Activated CD4-positive, alpha-beta memory T cell treated with anti-CD3 and anti-CD28 coated beads, Interleukin-2, amount 10 ng/mL, durations not matched to agents 7 days and 5 days (primary cell): Measurements from ENCODE around the gene RNF224. TPM values are rescaled to one million over a fixed set of nuclear protein-coding genes. Genes with fewer than 3 reads are reported as not detected.
A peak's percentile ranks its signal among the peaks of the same experiment; 100 is the strongest.
"Not testable (repeated sequence)": the region's sequence is repeated elsewhere in the genome, so short reads cannot be mapped to it uniquely, and the experiment has no call there.

Source experiments
- CTCF ChIA-PET: fragments of 350-600 bp; sonication (Branson Sonifier 250); formaldehyde crosslinking; loops from one replicate; lab custom pipeline; 2021; ENCODE audit warnings: antibody characterized with exemption, inconsistent platforms; lab: Charles Lee
- POLR2A ChIA-PET: fragments of 350-600 bp; sonication (Branson Sonifier 250); formaldehyde crosslinking; loops from one replicate; lab custom pipeline; 2021; ENCODE audit warnings: antibody characterized with exemption; lab: Charles Lee
- DNase-seq: peaks from one replicate; pipeline ENCODE4 v3.0.0-alpha.2; 2020
- H3K27ac Mint-ChIP-seq: one replicate; pipeline ENCODE4 v1.8.0; 2021; ENCODE audit warnings: mild to moderate bottlenecking, mixed read lengths
- H3K27me3 Mint-ChIP-seq: one replicate; pipeline ENCODE4 v1.8.0; 2021; ENCODE audit warnings: mixed read lengths
- H3K36me3 Mint-ChIP-seq: one replicate; pipeline ENCODE4 v1.8.0; 2021; ENCODE audit warnings: low read depth, mixed read lengths
- H3K4me1 Mint-ChIP-seq: one replicate; pipeline ENCODE4 v1.8.0; 2021; ENCODE audit warnings: mixed read lengths
- H3K4me3 Mint-ChIP-seq: one replicate; pipeline ENCODE4 v1.8.0; 2021; ENCODE audit warnings: mild to moderate bottlenecking, mixed read lengths
- H3K9me3 Mint-ChIP-seq: one replicate; pipeline ENCODE4 v1.8.0; 2021; ENCODE audit warnings: mixed read lengths
- total RNA-seq, 2 experiments: library from RNA; stranded (reverse); gene quantifications; one replicate each; pipeline ENCODE4 v1.2.3, GENCODE V29; 2021

RNF224 gene
- total RNA-seq, 2 experiments from 2014 or later, result 0.20 TPM; not detected in 1

- Mint-ChIP-seq H3K27me3 (no peaks in the 10 kb centered on the region), H3K4me1 (peaks cover 45% of the 10 kb centered on the region), H3K9me3 (no peaks in the 10 kb centered on the region), H3K36me3 (peaks cover 30% of the 10 kb centered on the region), H3K4me3 (peak overlapping the region; percentile 88), H3K27ac (peak overlapping the region; percentile 72)
- CTCF ChIA-PET, result interaction anchor here (0.5 to 2.5 kb wide), 9 partner anchors 13 to 212 kb away, joined by 3 to 12 read pairs (median 4); partner anchors contain the start of genes CYSRT1, NELFB, RNF224 and TOR4A
- POLR2A ChIA-PET, result interaction anchor here (0.6 to 10.4 kb wide), 50 partner anchors 11 to 513 kb away, joined by 3 to 251 read pairs (median 4); partner anchors contain the start of genes ANAPC2, CYSRT1, DPH7 and DPP7
- peak; percentile 75 for DNase-seq
Measured at GRCh38 chr9:137241490-137242268, 14.4 kb downstream of the RNF224 start.

- Mint-ChIP-seq H3K9me3 (no peaks in the 10 kb centered on the region), H3K4me1 (peaks cover 42% of the 10 kb centered on the region), H3K36me3 (peaks cover 30% of the 10 kb centered on the region), H3K27me3 (no peaks in the 10 kb centered on the region), H3K27ac (peak overlapping the region; percentile 72), H3K4me3 (peak overlapping the region; percentile 84)
- DNase-seq, result no peak
- ChIA-PET CTCF (interaction anchor here (0.5 to 1.0 kb wide), 4 partner anchors 12 to 429 kb away, joined by 3 to 4 read pairs (median 3); no protein-coding TSS in a partner anchor), POLR2A (interaction anchor here (0.7 to 10.4 kb wide), 19 partner anchors 11 to 156 kb away, joined by 3 to 251 read pairs (median 3); partner anchors contain the start of genes CYSRT1, DPP7, MAN1B1 and NELFB)
Measured at GRCh38 chr9:137242269-137243203, 15.2 kb downstream of the RNF224 start.

DNA sequence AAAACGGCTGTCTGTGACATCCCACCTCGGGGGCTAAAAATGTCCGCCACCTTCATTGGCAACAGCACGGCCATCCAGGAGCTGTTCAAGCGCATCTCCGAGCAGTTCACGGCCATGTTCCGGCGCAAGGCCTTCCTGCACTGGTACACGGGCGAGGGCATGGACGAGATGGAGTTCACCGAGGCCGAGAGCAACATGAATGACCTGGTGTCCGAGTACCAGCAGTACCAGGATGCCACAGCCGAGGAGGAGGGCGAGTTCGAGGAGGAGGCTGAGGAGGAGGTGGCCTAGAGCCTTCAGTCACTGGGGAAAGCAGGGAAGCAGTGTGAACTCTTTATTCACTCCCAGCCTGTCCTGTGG lies 15.9 kb downstream of the RNF224 start:
- not testable (repeated sequence) for H3K27me3 Mint-ChIP-seq
- CTCF ChIA-PET, result interaction anchor here (0.5 to 1.0 kb wide), 3 partner anchors 11 to 428 kb away, joined by 3 to 4 read pairs (median 3); no protein-coding TSS in a partner anchor

GRCh38 chr9:137243626-137244485 lies 16.6 kb downstream of the RNF224 start:
- ChIA-PET CTCF (no interaction called here), POLR2A (interaction anchor here (0.5 to 10.4 kb wide), 6 partner anchors 9 to 704 kb away, joined by 3 to 251 read pairs (median 4); partner anchors contain the start of genes DPP7, NELFB and STPG3)
- no peaks in the 10 kb centered on the region for H3K9me3 Mint-ChIP-seq
- H3K27me3 Mint-ChIP-seq, result no peaks in the 10 kb centered on the region
- peak overlapping the region; percentile 39 for H3K4me3 Mint-ChIP-seq
- peaks cover 32% of the 10 kb centered on the region for H3K4me1 Mint-ChIP-seq
- no peak for DNase-seq
- peaks cover 30% of the 10 kb centered on the region for H3K36me3 Mint-ChIP-seq
- no peak overlapping the region for H3K27ac Mint-ChIP-seq

More for the DNA sequence above, 15.9 kb downstream of the RNF224 start:
- peak overlapping the region; percentile 39 for H3K4me3 Mint-ChIP-seq
- H3K9me3 Mint-ChIP-seq, H3K27ac Mint-ChIP-seq, DNase-seq: not testable (repeated sequence)
- H3K4me1 Mint-ChIP-seq, result peaks cover 38% of the 10 kb centered on the region
- peaks cover 30% of the 10 kb centered on the region for H3K36me3 Mint-ChIP-seq
- POLR2A ChIA-PET, result interaction anchor here (1.1 to 10.4 kb wide), 7 partner anchors 10 to 129 kb away, joined by 3 to 251 read pairs (median 4); partner anchors contain the start of genes DPP7, NELFB and STPG3

DNA sequence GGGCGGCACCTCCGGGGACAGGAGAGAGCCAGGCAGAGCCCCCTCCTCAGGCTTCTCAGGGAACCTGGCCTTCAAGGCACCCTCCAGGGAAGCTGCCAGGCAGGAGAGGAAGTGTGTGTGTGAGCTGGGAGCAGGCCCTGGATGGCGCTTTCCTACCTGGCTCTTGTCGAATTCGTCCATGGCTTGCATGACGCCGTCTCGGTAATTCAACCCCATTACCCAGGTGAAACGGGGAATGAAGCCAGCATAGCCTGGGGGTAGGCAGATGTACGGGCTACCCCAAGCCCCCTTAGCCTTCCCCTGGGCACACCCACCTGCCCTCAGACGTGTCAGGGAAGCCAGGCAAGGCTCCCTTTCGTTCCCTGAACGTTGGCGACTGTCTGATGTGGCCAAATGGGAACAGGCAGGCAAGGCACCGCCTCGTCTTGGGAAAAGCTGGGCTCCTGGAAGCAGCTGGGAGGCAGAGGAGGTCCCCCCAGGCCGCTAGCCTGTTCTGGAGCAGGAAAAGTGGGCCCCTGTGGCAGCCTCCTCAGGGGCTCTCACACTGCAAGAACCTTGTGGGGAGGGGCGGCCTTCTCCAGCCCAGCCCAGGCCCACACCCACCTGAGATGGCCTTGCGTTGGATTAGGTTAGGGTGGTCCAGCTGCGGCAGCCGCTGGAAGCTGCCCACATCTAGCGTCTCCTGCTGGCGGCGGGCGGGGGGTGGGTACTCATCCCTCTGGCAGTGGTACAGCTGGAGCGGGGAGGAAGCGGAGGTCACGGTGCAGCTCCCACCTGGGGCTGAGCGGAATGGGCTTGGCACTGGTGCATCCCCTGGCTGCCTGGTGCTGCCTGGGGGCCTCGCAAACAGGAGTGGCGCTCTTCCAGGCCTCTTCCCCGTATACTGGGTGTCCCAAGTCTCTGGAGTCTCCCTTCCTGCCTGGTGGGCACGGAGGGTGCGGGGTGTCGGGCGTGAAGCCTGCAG lies 17.5 kb downstream of the RNF224 start:
- Mint-ChIP-seq H3K36me3 (peaks cover 30% of the 10 kb centered on the region), H3K27ac (no peak overlapping the region), H3K4me1 (peaks cover 25% of the 10 kb centered on the region), H3K9me3 (no peaks in the 10 kb centered on the region), H3K4me3 (no peak overlapping the region), H3K27me3 (no peaks in the 10 kb centered on the region)
- ChIA-PET POLR2A (interaction anchor here (0.5 to 10.4 kb wide), 5 partner anchors 8 to 705 kb away, joined by 3 to 251 read pairs (median 4); partner anchors contain the start of genes NELFB and STPG3), CTCF (no interaction called here)
- no peak for DNase-seq

DNA sequence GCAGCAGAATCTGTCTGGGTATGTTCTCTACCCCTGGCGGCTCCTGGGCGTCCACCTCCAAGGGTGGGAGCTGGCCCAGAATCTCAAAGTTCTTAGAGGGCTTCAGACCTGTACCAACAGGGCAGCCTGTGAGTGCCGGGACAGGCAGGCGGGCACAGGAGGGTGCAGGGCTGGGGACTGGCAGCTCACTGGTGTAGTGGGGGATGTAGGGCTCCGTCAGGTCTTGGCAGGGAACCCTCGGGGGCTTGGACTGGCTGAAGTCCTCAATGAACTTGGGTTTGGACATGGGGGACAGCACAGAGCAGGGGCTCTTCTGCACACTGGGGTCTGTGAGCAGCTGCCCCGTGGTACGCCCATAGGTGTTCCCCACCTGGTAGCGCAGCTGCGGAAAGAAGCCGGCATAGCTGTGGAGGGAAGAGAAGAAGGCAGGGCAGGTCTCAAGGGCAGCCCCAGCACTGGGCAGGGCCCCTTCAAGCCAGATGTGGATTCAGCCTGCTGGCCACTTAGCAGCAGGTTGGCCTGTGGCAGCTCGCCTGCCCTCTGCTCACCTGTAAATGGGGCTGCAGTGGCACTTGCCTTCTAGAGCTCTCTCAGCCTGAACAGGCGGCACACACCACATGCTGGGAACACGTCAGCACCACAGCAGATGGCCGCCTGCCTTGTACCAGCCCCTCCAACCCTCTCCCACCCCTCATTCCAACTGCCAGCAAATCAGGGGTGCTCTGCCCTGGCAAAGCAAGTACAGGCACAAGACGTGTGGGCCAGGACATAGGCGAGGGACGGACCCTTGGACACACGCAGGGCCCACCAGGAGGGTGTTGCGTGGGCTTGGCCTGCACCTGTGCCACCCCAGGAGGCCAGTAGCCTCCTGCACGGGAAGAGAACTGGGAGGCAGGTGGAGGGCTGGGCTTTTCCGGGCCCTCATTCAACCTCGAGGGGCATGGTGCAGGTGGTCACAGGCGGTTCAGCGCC lies 18.4 kb downstream of the RNF224 start:
- CTCF ChIA-PET, result interaction anchor here (0.8 kb wide), 1 partner anchor 9 kb away, joined by 3 read pairs; no protein-coding TSS in a partner anchor
- H3K27ac Mint-ChIP-seq, result no peak overlapping the region
- POLR2A ChIA-PET, result interaction anchor here (1.3 to 10.4 kb wide), 2 partner anchors 7 to 131 kb away, joined by 3 to 251 read pairs; partner anchors contain the start of genes DPP7, NELFB and STPG3

GRCh38 chr9:137247135-137247915 lies 20.0 kb downstream of the RNF224 start:
- DNase-seq, result no peak
- Mint-ChIP-seq H3K27me3 (no peaks in the 10 kb centered on the region), H3K4me1 (peaks cover 19% of the 10 kb centered on the region), H3K27ac (no peak overlapping the region), H3K9me3 (no peaks in the 10 kb centered on the region), H3K4me3 (no peak overlapping the region), H3K36me3 (peaks cover 20% of the 10 kb centered on the region)
- CTCF ChIA-PET, result no interaction called here
- POLR2A ChIA-PET, result interaction anchor here (1.0 to 12.2 kb wide), 2 partner anchors 6 to 9 kb away, joined by 4 to 251 read pairs; partner anchors contain the start of gene TUBB4B

More for the DNA sequence above, 18.4 kb downstream of the RNF224 start:
- Mint-ChIP-seq H3K4me1 (peaks cover 24% of the 10 kb centered on the region), H3K4me3 (no peak overlapping the region), H3K36me3 (peaks cover 30% of the 10 kb centered on the region), H3K27me3 (no peaks in the 10 kb centered on the region), H3K9me3 (no peaks in the 10 kb centered on the region)
- DNase-seq, result no peak

DNA sequence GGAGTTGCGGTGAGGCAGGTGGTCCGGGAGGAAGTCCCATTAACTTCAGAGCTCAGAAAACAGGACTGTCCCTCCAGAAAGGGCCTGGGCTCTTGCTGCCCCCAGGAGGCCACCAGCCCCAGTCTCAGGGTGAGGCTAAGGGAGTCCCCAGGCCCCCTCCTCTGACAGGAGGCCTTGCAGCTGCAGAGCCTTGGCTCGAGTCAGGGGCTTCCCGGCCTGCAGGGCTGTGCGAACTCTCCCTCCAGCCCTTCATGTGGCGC lies 20.5 kb downstream of the RNF224 start:
- DNase-seq, result no peak
- Mint-ChIP-seq H3K36me3 (peaks cover 15% of the 10 kb centered on the region), H3K9me3 (no peaks in the 10 kb centered on the region), H3K27ac (no peak overlapping the region), H3K27me3 (no peaks in the 10 kb centered on the region), H3K4me3 (no peak overlapping the region), H3K4me1 (peaks cover 14% of the 10 kb centered on the region)
- POLR2A ChIA-PET, result interaction anchor here (1.0 to 12.2 kb wide), 2 partner anchors 7 to 8 kb away, joined by 4 to 251 read pairs; partner anchors contain the start of gene TUBB4B
- CTCF ChIA-PET, result no interaction called here

GRCh38 chr9:137250329-137251193 lies 23.3 kb downstream of the RNF224 start:
- POLR2A ChIA-PET, result interaction anchor here (12.2 kb wide), 1 partner anchor 10 kb away, joined by 251 read pairs; the partner anchor contains the start of gene TUBB4B
- CTCF ChIA-PET, result no interaction called here

More at GRCh38 chr9:137250329-137251193, 23.3 kb downstream of the RNF224 start:
- H3K9me3 Mint-ChIP-seq, result no peaks in the 10 kb centered on the region
- DNase-seq, result no peak
- peaks cover 3% of the 10 kb centered on the region for H3K27me3 Mint-ChIP-seq
- H3K36me3 Mint-ChIP-seq, result peaks cover under 1% of the 10 kb centered on the region
- no peak overlapping the region for H3K4me3 Mint-ChIP-seq
- H3K27ac Mint-ChIP-seq, result no peak overlapping the region
- H3K4me1 Mint-ChIP-seq, result peaks cover 5% of the 10 kb centered on the region
